GM20000 (cell line): Measurements from ENCODE around the gene SPZ1.

Experiments used
- DNase-seq: peaks from one replicate; pipeline ENCODE4 v3.0.0; 2012; ENCODE audit warnings: low spot score
- CTCF ChIP-seq: IDR thresholded peaks from 2 replicates; pipeline ENCODE4 v1.5.1; 2012; ENCODE audit warnings: mild to moderate bottlenecking, control low read depth; ENCODE audit errors: extremely low read depth, missing control alignments

The SPZ1 gene

GRCh38 chr5:80360914-80361444 is 41.2 kb downstream of the SPZ1 start:
- no peak for DNase-seq
- TF ChIP-seq CTCF: no peak

GRCh38 chr5:80364892-80365291 is 45.1 kb downstream of the SPZ1 start:
- no peak for TF ChIP-seq CTCF
- no peak for DNase-seq

GRCh38 chr5:80368661-80369480 is 49.1 kb downstream of the SPZ1 start:
- TF ChIP-seq CTCF: no peak
- no peak for DNase-seq

GRCh38 chr5:80369521-80369920 is 49.7 kb downstream of the SPZ1 start:
- TF ChIP-seq CTCF: no peak
- no peak for DNase-seq

- DNase-seq: no peak
- TF ChIP-seq CTCF: no peak
These were observed 50.6 kb downstream of the SPZ1 start for GRCh38 chr5:80370390-80370789.
